Measurements from ENCODE around the gene RPL37. TPM values are rescaled to one million over a fixed set of nuclear protein-coding genes. Genes with fewer than 3 reads are reported as not detected.

Gene RPL37
- total RNA-seq, 2 donors from 2014 or later = 867 to 934 TPM

DNA sequence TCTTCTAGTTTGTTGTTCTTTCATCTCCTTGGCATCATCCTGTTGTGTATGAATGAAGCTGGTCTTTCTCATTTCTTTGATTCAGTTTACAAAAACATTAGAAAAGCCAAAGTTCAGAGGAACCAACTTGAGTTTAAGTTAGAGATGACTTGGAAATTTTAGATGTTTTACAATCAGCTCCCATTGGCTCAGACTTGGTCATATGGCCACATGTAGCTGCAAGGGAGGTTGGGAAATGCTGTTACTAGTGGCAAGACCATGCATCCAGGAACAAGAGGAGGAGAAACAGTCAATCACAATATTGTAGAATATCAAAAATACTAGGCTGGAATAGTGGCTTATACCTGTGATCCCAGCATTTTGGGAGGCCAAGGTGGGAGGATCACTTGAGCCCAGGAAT is 25.7 kb upstream of the RPL37 start:
- TF ChIP-seq, protein P1, sequence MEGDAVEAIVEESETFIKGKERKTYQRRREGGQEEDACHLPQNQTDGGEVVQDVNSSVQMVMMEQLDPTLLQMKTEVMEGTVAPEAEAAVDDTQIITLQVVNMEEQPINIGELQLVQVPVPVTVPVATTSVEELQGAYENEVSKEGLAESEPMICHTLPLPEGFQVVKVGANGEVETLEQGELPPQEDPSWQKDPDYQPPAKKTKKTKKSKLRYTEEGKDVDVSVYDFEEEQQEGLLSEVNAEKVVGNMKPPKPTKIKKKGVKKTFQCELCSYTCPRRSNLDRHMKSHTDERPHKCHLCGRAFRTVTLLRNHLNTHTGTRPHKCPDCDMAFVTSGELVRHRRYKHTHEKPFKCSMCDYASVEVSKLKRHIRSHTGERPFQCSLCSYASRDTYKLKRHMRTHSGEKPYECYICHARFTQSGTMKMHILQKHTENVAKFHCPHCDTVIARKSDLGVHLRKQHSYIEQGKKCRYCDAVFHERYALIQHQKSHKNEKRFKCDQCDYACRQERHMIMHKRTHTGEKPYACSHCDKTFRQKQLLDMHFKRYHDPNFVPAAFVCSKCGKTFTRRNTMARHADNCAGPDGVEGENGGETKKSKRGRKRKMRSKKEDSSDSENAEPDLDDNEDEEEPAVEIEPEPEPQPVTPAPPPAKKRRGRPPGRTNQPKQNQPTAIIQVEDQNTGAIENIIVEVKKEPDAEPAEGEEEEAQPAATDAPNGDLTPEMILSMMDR (IDR thresholded peaks at IDR 0.05) = no peak
- H3K36me3 ChIP-seq = no peaks in the 10 kb centered on the region
- DNase-seq = no peak
- no peak overlapping the region for H3K27ac ChIP-seq
- intact Hi-C loops (cut with DNase I) = no loop called here
- H3K9me3 ChIP-seq = no peaks in the 10 kb centered on the region
- H3K27me3 ChIP-seq = no peaks in the 10 kb centered on the region
- no peak overlapping the region for H3K4me3 ChIP-seq
- H3K9ac ChIP-seq (ENCODE audit: low read depth in 2 of 2, low read length in 2 of 2) = no peak overlapping the region
- no peaks in the 10 kb centered on the region for H3K4me1 ChIP-seq

DNA sequence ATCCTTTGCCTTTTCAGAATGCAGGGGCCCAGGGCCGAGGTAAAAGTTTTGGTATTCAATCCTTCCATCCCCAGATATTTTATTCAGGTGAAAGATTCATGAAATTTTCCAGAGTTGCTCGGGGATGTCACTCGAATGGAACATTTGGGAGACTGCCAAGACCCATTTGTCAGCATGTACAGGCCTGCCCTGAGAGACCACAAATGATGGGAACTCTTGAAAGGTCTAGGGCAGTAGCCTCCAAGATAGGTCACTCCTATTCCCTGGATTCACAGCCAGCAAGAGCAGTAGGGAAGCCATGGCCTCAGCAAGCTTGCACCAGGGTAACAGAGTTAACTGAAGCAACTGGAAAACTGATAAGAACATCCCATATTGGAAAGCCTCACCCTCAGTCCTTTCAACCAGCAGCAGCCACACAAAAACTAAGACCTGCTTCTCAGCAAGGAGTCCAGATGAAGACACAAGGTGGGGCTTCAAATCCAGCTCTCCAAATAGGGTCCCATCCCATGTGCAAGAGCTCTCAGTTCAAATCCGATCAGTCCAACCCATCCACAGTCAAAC is 18.7 kb upstream of the RPL37 start:
- H3K9me3 ChIP-seq = no peaks in the 10 kb centered on the region
- no peaks in the 10 kb centered on the region for H3K4me1 ChIP-seq
- H3K27ac ChIP-seq = no peak overlapping the region
- no peak overlapping the region for H3K9ac ChIP-seq (ENCODE audit: low read depth in 2 of 2, low read length in 2 of 2)
- TF ChIP-seq, protein P1 (IDR thresholded peaks at IDR 0.05) = no peak
- no peaks in the 10 kb centered on the region for H3K27me3 ChIP-seq
- H3K4me3 ChIP-seq = no peak overlapping the region
- no peaks in the 10 kb centered on the region for H3K36me3 ChIP-seq
- intact Hi-C loops (cut with DNase I) = no loop called here
- no peak for DNase-seq

DNA sequence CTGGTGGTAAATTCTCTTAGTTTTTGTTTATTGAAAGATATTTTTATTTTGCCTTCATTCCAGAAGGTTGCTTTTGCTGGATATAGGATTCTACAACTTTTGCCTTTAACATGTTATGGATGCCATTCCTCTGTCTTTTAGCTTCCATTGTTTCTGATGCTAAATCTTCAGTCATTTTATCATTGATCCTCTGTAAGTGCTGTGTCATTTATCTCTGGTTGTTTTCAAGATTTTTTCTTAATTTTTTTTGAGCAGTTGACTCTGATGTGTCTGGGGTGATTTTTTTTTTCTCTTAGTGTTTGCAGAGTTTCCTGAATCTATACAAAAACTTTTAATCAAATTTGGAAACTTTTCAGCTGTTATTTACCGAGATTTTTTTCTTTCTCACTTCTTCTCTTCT is 12.5 kb upstream of the RPL37 start:
- intact Hi-C loops (cut with DNase I) = no loop called here
- no peaks in the 10 kb centered on the region for H3K9me3 ChIP-seq
- H3K9ac ChIP-seq (ENCODE audit: low read depth in 2 of 2, low read length in 2 of 2) = no peak overlapping the region
- no peaks in the 10 kb centered on the region for H3K27me3 ChIP-seq
- DNase-seq = no peak
- H3K36me3 ChIP-seq = no peaks in the 10 kb centered on the region
- H3K4me1 ChIP-seq = no peaks in the 10 kb centered on the region
- TF ChIP-seq, protein P1 (IDR thresholded peaks at IDR 0.05) = no peak
- H3K4me3 ChIP-seq = no peak overlapping the region
- no peak overlapping the region for H3K27ac ChIP-seq

DNA sequence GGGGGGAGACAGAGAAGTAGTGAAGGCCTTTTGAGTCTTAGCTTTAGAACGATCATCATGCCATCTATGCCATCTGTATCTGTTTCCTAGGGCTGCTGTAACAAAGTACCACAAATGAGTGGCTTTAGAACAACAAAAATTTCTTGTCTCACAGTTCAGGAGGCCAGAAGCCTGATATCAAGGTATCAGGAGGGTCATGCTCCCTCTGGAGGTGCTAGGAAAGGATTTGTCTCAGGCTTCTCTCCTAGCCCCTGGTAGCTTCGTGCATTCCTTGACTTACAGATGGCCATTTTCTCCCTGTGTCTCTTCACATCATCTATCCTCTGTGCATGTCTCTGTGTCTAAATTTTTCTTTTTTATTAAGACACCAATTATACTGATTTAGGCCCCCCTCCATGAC is 11.3 kb upstream of the RPL37 start:
- no peak overlapping the region for H3K9ac ChIP-seq (ENCODE audit: low read depth in 2 of 2, low read length in 2 of 2)
- DNase-seq = no peak
- no peaks in the 10 kb centered on the region for H3K9me3 ChIP-seq
- intact Hi-C loops (cut with DNase I) = no loop called here
- no peaks in the 10 kb centered on the region for H3K4me1 ChIP-seq
- TF ChIP-seq, protein P1 (IDR thresholded peaks at IDR 0.05) = no peak
- no peaks in the 10 kb centered on the region for H3K36me3 ChIP-seq
- H3K4me3 ChIP-seq = no peak overlapping the region
- no peak overlapping the region for H3K27ac ChIP-seq
- H3K27me3 ChIP-seq = no peaks in the 10 kb centered on the region

DNA sequence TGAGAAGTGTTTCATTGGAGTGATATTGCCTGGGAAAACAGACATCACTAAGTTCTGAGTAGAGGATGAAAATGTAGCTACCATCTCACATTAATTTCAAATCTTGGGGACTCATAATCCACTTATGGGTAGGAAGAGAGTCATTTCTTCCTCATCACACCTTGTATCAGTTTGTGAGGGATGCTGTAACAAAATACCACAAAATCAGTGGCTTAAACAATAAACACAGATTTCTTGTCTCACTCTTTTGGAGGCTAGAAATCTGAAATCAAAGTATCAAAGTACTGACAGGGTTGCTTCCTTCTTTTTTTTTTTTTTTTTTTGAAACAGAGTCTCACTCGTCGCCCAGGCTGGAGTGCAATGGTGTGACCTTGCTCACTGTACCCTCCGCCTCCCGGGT is 9.5 kb upstream of the RPL37 start:
- Histone ChIP-seq H3K27me3 (no peaks in the 10 kb centered on the region), H3K36me3 (no peaks in the 10 kb centered on the region), H3K27ac (no peak overlapping the region), H3K4me1 (no peaks in the 10 kb centered on the region), H3K9ac (ENCODE audit: low read depth in 2 of 2, low read length in 2 of 2) (no peak overlapping the region), H3K9me3 (no peaks in the 10 kb centered on the region), H3K4me3 (no peak overlapping the region)
- no peak for DNase-seq
- TF ChIP-seq, protein P1 (IDR thresholded peaks at IDR 0.05) = no peak
- intact Hi-C loops (cut with DNase I) = no loop called here
